Activated T-cell treated with anti-CD3 and anti-CD28 coated beads, Interleukin-2, amount 50 U/mL, for 1 hour (primary cell): ENCODE data around the gene LTBP1.

Source experiments
- DNase-seq: peaks from one replicate; pipeline ENCODE4 v3.0.0-alpha.2; 2020

Gene LTBP1

DNA sequence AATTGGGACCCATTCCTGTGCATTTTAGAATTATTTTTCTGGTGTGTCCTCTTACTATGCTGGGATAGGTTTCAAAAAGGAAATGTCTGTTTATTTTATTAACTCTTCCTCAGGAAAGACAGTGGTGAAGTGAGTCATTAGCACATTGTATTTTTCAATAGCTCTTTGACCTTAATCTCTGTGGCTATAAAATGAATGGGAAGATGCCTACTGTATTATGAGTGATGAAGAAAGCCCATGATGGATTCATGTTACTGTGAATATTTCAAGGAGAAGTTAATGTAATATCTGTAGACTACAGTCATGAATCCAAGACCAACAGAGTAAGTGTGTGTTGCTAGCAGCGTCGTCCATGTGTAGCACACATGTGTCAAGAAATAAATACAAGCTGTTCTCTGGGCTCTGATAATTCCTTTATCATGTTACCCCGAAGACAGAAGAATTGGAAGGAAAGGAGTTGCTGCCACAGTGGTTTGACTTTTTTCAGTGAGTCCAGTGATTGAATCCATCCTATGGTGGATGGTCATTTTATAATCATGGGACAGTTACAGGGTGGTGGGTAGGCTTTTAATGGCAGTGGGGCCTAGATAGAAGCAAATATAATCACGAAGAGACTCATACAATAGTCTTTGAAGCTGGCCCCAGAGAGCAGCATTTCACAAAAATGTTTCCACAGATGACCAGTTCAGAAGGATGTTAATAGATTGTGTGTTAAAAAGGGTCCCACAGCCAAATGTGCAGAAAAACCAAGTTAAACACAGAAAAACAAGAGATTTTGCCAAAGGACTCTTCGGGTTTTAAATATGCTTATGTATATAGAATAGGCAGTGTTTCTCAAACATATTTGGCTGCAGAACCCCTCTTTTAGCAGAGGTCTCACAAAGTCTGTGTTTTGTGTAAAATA lies 290.0 kb downstream of the LTBP1 start:
- DNase-seq, result no peak

DNA sequence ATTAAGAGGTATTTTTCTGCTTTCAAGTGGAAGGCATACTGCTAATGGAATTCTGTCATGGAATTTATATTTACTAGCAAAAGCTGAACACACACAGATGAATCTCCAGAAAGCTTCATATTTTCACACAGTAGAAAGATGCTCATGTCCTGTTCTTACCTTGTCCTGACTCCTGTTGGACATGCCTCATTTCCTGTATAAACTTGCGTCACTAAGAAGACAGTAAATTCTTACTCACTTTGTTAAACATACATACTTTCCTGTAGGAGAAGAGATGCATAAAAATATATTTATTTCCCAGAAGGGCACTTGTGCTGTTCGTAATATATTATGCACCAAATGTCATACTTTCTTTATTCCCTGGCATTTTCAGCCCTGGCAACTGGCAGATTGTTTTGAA lies 291.4 kb downstream of the LTBP1 start:
- DNase-seq, result no peak

- DNase-seq, result no peak
Observed at GRCh38 chr2:33240178-33240577, 293.4 kb downstream of the LTBP1 start.

DNA sequence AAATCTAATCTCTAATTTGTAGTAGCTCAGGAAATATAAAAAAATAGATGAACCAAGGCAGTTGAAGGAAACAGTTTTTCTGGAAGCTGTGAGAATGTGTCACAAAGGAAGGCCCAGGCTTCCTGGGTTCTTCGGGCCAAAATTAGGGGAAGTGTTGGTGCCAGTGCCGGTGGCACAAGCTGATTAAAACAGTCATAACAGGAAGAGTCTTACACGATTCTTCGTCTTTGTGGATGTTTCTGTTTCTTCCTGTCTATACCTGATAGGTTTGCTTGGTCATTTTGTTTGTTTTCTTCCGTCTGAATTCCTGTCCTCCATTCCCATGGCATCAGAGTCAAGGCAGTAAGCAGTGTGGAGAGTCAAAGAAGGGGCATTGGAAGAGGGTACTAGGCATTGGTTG lies 294.3 kb downstream of the LTBP1 start:
- DNase-seq, result no peak

DNA sequence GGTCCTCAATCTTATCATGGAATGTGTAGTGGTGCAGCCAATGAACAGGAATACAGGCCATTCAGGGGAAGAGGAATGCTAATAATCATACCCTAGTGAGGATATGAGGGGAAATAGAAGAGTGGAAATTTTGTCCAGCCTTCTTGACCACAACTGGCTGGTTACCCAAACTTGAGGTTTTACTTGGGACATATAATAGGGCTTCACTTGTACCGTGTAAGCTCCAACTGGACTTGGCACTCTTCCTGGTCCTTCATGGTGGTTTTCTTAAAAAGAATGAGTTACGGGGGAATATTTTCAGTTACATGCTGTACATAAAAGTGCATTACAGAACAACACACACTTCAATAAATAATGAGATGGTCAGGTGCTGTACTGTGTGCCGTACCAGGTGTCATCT lies 294.8 kb downstream of the LTBP1 start:
- DNase-seq, result no peak

- no peak for DNase-seq
Observed at GRCh38 chr2:33242845-33243244, 296.1 kb downstream of the LTBP1 start.

DNA sequence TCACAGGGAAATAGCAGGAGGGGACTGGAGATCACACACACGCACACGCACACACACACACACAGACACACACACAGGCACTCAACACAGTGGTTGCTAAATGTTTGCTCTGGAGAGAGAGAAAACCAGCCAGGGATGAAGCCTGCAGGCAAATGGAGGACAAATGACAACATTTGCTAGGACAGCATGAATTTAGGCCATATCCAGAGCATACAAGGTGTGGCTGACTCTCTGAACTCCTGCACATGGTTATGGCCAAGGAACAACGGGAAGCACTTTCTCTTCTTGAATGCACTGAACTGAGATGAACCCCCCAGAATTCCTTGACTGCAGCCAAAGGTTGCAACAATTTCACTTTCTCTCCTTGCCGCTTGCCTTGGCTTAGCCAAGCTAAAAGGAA lies 299.7 kb downstream of the LTBP1 start:
- no peak for DNase-seq

DNA sequence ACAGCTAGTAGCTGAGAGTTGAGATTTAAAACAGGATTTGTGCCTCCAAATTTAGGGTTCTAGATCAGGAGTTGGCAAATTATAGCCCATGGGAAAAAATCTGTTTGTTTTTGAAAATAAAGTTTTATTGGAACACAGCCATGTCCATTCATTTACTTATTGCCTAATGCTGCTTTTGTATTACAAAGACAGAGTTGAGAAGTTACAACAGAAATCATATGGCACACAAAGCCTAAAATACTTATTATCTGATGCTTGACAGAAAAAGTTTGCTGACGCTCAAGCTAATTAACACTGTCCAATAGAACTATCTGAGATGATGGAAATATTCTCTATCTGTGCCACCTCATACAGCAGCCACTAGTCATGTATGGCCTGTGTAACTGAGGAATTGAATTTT lies 300.6 kb downstream of the LTBP1 start:
- DNase-seq, result no peak

- no peak for DNase-seq
Observed at GRCh38 chr2:33250417-33251029, 303.8 kb downstream of the LTBP1 start.

DNA sequence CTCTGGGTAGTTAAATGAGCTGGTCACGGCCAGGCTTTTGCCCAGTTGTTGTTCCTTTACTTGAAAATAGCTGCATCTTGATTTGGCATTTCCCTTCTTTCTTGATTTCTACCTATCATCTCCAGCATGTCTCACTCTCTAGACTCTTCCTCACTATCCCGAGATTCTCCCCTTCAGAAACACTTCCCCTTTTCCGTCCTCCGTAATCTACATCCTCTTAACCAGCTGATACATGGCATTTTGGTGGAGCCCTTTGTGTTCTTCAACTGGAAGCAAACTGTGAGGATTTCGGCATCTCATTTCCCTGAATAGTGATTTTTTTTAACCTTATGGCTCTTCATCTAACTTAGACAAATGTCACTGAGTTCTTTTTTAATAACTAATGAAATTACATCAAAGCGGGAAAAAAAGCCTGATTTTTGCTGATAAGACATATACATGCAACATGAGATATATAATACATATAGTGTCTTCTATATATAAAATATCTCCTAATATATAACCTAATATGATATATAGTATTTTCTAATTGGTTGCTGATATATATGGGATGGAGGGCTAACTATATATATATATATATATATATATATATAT lies 309.5 kb downstream of the LTBP1 start:
- DNase-seq, result no peak

GRCh38 chr2:33258387-33258786 lies 311.6 kb downstream of the LTBP1 start:
- DNase-seq, result no peak

GRCh38 chr2:33262097-33262496 lies 315.3 kb downstream of the LTBP1 start:
- DNase-seq, result no peak

DNA sequence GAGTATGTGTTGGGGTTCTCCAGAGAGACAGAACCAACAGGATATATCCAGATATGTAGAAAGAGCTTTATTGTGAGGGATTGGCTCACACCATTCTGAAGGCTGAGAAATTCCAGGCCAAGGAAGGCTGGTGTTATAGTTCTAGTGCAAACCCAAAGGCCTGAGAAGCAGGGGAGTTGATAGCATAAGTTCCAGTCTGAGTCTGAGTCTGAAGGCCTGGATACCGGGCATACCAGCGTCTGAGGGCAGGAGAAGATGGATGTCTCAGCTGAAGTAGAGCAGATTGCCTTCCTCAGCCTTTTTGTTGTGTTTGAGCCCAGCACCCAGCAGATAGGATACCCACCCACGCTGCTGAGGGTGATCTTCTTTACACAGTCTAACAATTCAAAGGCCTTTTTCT lies 318.0 kb downstream of the LTBP1 start:
- DNase-seq, result no peak

DNA sequence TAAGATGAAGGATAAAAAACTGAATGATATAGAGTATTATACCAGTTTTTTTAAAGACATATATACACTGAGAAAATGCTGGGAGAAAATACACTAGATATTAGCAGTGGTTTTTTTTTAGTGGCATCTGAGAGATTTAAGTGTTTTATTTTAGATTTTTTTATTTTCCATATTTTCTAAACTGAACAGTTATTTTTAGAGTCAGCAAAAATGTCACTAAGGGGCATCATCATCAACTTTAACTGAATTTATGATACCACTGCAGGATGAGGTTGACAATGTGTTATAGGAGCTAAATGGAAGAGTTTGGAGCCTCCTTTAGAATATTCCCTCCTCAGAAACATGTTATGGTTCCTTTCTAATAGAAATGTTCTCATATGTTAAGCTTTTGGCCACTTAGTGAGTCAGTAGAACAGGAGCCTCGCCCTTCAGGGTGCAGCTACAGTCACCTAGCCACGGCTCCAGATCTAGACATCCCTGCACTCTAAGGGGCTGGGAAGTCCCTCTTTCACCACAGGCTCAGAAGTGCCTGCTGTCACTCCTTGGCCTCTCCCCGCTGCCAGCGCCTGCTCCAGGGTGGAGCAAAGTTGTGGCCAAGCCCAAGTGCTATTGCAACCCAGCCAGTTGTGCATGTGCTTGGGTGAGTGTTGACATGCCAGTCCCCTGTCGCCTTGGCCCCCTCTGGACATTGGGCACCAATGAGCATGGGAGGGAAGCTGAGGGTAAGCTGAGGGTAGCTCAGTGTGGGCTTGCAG lies 319.0 kb downstream of the LTBP1 start:
- DNase-seq, result no peak

GRCh38 chr2:33266467-33266866 lies 319.7 kb downstream of the LTBP1 start:
- no peak for DNase-seq

DNA sequence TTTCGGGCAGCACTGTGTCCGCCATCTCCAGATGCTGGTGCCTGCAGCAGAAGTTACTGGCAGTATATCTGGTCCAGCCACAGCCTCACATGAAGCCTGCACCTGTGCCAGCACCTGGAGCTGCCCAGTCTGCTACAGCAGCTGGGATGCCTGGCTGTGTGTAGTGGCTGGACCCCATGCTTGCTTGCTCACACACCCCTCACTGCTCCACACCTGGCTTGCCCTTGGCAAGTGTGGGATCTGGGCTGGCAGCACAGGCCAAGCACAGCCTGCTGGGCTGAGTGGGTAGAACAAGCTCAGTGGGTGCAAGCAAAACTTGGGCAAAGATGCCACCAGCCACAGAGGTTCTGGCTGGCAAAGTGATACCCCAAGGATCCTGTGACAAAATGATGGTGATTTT lies 320.3 kb downstream of the LTBP1 start:
- DNase-seq, result no peak

DNA sequence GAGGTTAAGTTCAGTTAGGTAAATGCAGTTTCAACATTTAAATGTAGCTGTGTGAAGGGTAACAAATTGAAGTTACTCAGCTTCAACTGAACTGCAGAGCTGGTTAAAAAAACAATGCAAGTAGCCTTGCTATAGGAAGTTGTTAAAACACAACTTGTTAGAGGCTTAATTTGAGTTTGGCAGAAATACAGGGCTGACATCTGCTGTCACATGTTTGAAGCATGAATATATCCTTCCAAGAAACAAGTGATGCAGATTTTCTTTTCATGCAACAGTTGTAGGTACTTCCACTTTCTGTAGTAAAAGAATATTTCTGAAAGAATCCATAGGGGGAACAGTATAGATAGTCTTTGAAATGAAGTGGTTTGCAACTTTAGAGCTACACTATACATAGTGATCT lies 321.0 kb downstream of the LTBP1 start:
- no peak for DNase-seq

- DNase-seq, result no peak
Observed at GRCh38 chr2:33268246-33268831, 321.6 kb downstream of the LTBP1 start.

- DNase-seq, result no peak
Observed at GRCh38 chr2:33272001-33272400, 325.2 kb downstream of the LTBP1 start.

- no peak for DNase-seq
Observed at GRCh38 chr2:33273479-33273878, 326.7 kb downstream of the LTBP1 start.

DNA sequence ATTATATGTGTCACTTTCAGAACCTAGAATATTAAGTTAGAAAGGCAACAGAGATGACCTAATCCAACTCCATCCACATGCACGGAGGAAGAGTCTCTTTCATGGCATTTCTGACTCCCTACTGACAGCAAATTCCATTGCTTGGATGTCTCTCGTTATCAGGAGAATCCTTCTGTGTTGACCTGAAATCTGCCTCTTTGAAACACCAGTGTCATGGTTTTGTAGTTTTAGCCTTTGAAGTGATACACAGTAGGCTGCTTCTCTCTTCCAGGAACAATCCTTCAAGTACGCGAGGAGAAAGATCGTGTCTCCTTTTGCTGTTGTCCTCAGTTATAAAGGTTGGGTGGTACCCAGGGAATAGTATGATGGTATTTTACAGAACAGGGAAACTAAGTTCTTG lies 327.8 kb downstream of the LTBP1 start:
- DNase-seq, result no peak

DNA sequence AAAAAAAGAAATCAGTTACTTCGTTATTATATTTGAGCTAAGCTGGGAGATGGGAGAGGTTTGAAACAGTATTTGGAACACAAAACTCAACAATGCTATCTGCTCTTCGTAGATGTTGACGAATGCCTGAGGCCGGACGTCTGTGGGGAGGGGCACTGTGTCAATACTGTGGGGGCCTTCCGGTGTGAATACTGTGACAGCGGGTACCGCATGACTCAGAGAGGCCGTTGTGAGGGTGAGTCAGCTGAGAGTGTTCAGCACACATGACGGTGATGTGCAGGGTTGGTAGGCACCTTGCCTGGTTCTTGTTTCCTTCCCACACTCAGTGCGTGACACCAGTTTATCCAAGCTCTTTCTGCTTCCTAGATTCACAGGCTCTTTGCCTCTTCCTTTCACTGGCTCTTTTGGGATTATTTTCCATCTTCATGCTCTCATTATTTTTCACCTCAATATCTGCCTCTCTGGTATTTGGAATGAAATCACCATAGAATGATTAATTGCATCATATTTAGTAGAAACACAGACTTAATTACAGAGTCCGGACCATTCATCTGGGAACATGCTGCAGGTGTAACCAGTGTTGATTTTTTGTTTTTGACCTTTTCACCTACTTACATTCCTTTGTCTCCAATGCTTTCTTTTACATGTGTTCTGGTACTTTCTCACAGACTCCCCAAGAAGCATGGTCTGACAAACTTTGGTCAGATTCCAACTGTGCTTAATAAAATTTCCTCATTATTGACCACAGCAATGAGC lies 329.1 kb downstream of the LTBP1 start:
- peak; percentile 27 for DNase-seq
